CD4-positive, alpha-beta T cell treated with Interleukin-6 at 100 ng/mL for 8 hours (primary cell): ENCODE measurements around the gene KRT74.
A peak's percentile ranks its signal among the peaks of the same experiment; 100 is the strongest.

Source experiments
- DNase-seq: peaks from one replicate; pipeline ENCODE4 v3.0.0-alpha.2; 2020; ENCODE audit warnings: mixed read lengths, low spot score

The KRT74 gene

DNA sequence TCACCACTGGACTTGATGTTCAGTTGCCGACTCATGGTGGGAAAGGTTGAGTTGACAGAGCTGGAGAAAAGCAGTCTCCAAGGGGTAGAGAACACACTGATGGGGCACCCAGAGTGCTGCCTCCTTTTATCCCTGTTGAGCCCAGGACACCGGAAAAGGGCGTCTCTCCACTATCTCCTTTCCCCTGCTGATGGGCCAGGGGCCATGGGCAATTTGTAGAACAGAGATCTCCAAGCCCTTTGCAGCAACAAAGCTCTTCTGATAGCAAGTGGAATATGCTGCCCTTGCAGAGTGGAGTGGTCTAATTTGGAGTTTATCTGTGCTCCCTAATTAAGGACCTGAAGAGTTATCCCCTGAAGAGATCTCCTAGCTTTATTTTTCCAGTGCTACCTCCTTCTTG, at the start of gene KRT74:
Gene KRT74, minus strand, starts transcription at position 101 of the 400 bp plus-strand sequence. Its CDS starts 66 bp downstream, at position 35.
- DNase-seq, result no peak

- DNase-seq, result no peak
Observed at GRCh38 chr12:52622349-52622748, 48.7 kb upstream of the KRT74 start.

DNA sequence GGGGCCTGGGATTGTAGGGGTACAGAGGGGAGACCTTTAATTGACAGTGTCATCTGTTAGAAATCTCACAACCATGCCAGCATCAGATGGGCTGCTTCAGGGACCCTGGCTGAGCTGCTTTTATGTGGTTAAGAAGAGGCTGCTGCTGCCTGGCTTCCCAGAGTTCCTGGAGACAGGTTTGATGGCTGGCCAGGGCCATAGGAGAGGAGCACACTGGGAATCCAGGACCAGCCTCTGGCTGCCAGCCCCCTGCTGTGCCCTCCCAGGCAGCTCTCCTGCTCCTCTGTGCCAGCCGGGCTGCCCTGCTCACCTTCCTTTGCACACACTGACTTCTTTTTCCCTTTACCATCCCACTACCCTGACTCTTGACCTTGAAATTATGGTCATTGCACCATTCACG, 45.2 kb upstream of the KRT74 start:
- no peak for DNase-seq

DNA sequence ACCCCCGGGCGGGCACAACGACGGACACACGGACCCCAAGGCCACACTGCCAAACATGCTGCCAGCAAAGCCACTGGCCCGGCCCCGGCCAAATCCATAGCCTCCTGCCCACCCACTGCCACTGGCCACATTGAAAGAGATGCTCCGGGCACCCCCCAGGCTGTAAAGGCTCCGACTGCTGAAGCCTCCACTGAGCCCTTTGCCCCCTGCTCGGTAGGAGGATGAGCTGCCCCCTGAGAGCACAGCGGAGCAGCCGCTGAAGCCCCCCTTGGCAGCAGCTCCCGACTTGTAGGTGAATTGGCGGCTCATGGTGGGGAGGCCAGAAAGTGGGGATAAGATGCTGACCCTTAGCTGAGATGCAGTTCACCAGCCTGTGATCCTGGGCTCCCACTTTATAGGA, 44.6 kb upstream of the KRT74 start, which contains the start of gene KRT73:
Gene KRT73, minus strand, starts transcription at position 344 of the 400 bp plus-strand sequence. Its CDS starts 35 bp downstream, at position 309.
- DNase-seq, result no peak

DNA sequence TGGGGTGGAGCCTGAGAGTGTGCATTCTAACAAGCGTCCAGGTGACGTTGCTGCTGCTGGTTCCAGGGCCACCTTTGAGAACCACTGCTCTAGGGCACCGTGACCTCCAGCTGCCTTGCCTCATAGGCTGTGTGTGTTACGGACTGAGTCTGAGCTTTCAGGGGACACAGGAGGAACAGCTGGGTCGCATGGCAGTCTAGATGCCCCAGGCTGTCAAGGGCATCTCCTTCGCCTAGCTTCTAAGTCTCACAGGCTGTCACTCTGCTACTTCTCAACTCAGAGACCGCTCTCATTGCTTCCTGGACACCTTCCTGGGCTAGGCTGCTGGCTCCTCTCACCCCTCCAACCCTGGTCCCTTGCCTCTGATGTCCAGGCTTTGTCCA, 43.8 kb upstream of the KRT74 start:
- DNase-seq, result no peak

- DNase-seq, result no peak
Observed at GRCh38 chr12:52616680-52617402, 43.2 kb upstream of the KRT74 start.

DNA sequence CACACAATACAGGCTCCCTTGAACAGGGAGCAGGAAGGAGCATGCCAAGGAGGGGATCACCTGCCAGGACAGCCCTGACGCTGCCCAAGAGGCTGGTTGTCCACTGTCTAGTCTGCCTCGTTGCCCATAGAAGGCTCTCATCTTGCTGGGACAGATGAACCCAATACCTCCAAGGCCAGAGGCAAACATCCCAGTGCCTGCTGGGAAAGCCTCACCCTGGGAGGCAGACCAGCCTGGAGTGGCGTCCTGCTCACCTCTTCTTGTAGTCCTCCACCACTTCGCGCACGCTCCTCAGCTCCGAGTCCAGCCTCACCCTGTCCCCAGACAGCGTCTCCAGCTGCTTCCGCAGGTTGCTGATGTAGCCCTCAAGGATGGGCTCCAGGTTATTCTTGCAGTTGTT, 42.3 kb upstream of the KRT74 start:
- no peak for DNase-seq

DNA sequence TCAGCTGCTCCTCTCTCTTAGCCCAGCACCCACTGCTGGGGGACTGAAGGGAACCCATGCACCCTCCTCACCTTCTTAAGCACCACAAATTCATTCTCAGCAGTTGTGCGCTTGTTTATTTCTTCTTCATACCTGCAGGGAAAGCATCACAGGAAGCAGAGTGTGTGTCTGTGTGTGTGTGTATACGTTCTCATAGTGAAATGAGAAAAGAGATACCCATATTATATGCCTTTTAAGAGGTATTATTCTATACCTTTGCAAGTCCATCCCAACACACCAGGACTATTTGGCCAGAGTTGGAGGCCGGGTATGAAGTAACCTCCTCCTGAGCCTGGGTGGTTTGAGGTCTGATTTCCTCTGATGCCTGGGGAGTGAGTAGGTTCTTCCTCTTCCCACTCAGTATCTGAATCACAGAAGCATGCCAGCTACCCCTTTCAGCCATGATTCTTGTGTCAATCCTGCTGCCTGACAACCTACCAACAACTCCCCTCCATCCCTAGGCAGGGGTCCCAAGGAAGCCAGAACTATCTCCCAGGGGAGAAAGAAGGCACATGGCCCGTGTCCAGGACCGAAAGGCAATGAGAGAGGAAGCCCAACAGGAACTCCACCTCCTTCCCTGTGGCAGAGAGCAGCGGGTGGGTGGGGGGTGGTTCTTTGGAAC, 41.7 kb upstream of the KRT74 start:
- DNase-seq, result peak; percentile 24

- DNase-seq, result no peak
Observed at GRCh38 chr12:52614381-52615207, 41.0 kb upstream of the KRT74 start.

DNA sequence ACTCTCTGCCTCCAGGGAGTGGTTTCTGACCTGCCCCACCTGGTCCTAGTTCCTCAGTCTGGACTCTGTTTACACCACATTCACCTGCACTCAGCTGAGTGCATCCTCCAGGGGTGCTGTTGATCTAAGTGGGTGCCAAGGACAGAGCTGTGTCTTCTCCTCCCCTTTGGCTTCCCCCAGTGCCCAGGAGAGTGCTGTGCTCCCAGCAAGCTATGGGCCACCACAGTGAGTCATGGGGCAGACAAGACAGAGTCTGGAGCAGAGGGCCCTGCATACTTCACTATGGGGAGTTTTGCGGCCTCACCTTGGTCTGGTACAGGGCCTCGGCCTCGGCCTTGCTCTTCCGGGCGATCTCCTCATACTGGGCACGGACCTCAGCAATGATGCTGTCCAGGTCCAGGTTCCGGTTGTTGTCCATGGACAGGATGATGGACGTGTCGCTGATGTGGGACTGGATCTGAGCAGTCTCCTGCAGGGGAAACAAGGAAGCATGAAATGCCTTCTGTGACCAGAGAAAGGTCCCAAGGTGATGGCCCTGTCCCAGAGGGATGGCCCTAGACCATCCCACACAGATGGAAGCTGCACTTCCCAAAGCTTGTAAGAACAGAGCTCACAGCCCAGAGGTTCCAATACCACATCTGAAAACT, 39.9 kb upstream of the KRT74 start:
- no peak for DNase-seq

DNA sequence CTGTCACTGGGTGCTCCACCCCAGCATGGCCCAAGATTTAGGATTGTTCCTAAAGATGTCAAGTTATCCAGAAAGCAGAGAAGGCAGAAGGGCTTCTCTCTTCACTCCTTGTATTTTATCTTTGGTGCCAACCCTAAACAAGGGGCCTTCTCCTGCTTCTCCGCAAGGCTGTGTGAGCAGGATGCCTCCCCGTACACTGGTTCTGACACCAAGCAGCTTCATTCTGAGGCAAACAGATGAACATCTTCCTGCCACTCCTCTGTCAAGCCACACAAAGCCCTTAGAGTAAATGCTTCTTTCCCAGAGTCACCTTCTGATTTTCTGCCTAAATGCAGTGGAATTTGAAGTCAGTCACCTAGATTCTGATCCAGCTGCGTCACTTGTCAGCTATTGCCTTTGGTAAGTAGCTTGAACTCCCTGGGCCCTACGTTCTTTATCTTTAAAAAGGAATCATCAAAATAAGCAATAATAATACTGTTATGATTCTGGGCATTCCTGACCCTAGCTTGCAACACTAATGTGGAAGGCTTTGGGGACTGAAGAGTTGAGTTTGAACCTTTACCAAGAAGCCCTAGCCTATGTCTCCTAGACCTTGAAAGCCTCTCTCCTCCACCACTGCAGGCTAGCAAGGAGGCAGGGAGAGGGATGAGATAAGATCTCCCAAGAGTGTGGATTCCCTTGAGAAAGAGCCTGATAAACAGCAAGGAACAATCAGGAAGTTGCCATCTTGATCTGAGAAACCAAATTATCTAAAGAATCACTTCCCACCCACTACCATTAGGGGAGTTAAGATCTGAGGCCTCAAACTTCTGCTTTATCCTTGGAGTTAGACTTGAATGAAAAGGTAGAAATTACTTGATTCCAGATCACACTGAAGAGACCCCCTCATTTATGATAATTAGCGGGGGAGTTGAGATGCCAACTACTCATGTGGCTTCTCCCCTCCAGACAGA, 39.1 kb upstream of the KRT74 start:
- peak; percentile 28 for DNase-seq

GRCh38 chr12:52611080-52611468, 37.4 kb upstream of the KRT74 start:
- DNase-seq, result no peak

DNA sequence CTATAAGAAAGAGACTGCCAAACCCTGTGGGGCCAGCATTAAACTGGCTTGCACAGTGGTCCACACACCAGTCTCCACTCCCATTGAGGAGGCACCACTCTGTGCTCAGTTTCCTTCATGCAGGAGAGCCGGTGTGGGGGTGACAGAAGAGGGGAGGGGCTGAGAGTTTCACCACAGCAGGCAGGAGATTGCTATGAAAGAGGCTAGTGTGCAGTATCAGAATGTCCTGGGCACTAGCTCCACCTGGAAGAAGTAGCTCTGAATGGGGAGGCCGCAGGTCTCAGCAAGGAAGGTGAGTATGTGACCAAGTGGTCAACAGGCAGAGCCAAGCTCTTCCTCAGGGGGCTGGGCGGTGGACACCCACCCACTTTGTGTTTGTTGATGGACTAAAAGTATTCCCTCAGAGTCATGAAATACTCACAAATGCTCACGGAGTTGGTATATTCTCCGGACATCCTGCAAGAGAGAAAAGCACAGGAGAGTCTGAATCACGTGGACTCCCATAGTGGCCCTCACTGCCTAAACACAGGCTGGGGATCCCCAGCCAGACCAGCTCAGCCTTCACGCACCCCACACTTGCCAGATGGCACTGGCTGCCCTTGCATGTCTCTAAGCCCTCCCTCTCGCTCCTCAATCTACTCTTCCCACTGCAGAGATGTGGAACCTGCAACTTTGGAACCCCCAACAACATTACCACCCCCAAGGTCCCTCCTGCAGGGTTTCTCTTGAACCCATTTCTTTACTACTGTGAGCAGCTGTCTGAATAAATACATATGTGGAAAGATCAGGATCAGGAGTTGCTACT, 35.4 kb upstream of the KRT74 start:
- no peak for DNase-seq

GRCh38 chr12:52608161-52608560, 34.5 kb upstream of the KRT74 start:
- no peak for DNase-seq

DNA sequence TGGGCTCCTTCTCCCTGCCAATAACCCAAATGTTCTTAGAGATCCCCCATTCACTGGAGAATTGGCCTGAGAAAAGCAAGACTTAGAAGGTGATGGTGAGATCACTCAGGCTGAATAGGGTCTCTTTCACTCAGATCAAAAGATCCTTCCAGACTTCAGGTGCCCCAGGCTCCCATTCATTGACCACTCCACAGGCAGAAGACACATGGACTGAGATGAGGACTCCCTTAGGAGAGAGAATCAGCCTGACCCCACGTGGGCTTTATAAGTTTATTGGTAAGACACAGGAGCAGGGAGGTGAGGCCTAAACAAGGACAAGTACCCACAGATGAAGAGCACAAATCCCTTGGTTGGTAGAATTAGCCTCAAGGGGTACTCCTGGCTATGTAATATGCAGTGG, 33.7 kb upstream of the KRT74 start:
- DNase-seq, result no peak

- DNase-seq, result no peak
Observed at GRCh38 chr12:52606581-52607218, 33.1 kb upstream of the KRT74 start.

- DNase-seq, result no peak
Observed at GRCh38 chr12:52606096-52606495, 32.5 kb upstream of the KRT74 start.

DNA sequence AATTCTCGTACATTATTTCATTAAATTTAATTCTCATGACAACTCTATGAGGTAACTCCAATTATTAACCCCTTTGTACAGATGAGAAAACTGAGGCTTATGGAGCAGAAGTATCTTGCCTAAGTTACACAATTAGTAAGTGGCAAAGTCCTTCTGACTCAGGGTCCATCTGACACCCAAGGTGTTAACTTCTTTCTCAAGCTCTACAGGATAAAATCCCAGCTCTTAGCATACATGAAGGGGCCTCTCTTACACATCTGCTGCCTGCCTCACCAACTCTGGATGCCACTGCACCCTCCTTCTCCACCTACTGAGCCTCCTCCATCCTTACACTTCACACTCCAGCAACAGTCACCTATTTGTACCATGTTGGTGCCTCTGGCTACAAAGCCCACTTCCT, 31.9 kb upstream of the KRT74 start:
- no peak for DNase-seq

DNA sequence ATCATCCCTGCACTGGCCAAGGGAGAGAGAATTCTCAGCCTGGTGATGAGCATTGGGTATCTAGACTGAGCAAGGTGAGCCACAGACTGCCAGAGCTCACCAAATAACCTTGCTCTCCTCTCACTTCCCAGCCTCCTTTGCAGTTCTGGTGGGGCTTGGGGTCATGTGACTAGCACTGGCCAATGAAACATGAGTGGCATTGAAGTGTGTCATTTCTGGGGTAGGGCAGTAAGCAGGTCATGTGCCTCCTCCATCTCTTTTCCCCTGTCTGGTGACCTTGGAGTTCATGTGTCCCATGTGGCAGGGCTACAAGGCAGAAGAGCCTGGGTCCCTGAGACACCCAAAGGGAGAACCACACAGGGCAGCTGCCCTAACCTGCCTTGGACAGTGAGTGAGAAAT, 31.2 kb upstream of the KRT74 start:
- DNase-seq, result no peak

DNA sequence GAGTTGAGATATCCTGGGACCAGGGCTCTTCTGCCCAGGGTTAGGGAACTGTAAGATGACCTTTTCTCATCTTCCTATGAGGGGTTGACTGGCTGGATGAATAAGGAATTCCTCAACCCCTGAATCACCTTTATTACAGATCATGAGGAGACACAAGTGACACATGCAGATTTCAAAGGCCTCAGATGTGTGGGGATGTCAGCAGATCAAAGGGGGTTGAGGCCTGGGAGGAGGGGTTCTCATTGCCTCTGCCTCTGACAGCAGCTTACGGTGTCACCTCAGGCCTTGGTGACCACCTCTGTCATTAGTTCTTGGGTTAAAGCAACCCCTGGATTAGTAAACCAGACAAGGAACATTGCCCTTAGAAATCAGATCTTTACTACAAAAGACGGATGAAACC, 29.7 kb upstream of the KRT74 start:
- peak; percentile 45 for DNase-seq
